HL-60 (cell line): ENCODE data around the gene BMPER.
A peak's percentile ranks its signal among the peaks of the same experiment; 100 is the strongest.

Experiments used
- DNase-seq, 2 experiments: peaks; one replicate each; pipeline ENCODE4 v3.0.0-alpha.2; 2010 to 2020; ENCODE audit warnings: low read depth in 1 of 2, low spot score in 1 of 2
- H3K27ac ChIP-seq: fragments of 250-450 bp; sonication (Bioruptor Pico); replicated peaks from 2 replicates; pipeline ENCODE4 v1.5.1; 2020; ENCODE audit warnings: mild to moderate bottlenecking, moderate library complexity
- H3K27me3 ChIP-seq: fragments of 250-450 bp; sonication (Bioruptor Pico); 2 replicates; pipeline ENCODE4 v1.5.1; 2021; ENCODE audit warnings: mild to moderate bottlenecking, moderate library complexity; ENCODE audit not compliant: insufficient read depth, poor library complexity, severe bottlenecking
- H3K4me3 ChIP-seq: replicated peaks from 2 replicates; pipeline ENCODE4 v1.5.1; 2011; ENCODE audit warnings: mild to moderate bottlenecking, control low read depth, low read length; ENCODE audit not compliant: insufficient read depth
- CTCF ChIP-seq: IDR thresholded peaks from one replicate; pipeline ENCODE4 v1.5.1; 2011; ENCODE audit warnings: low read length, control low read depth, inconsistent platforms; ENCODE audit not compliant: insufficient read depth
- GABPA ChIP-seq: IDR thresholded peaks from 2 replicates; pipeline ENCODE4 v1.6.1; 2012; ENCODE audit warnings: low read depth
- POLR2AphosphoS5 ChIP-seq: IDR thresholded peaks from 2 replicates; pipeline ENCODE4 v1.6.1; 2012; ENCODE audit warnings: low read depth
- SPI1 ChIP-seq: IDR thresholded peaks from 2 replicates; pipeline ENCODE4 v1.6.1; 2012; ENCODE audit warnings: low read depth, mild to moderate bottlenecking, borderline replicate concordance
- long read RNA-seq: library from polyadenylated mRNA; unstranded; transcript quantifications from one replicate; pipeline ENCODE4 v2.0.0, GENCODE V29; 2020
- TF ChIP-seq, protein P1 (sequence below): IDR thresholded peaks from 2 replicates; pipeline ENCODE4 v1.6.1; 2012; ENCODE audit warnings: low read depth; ENCODE audit not compliant: insufficient replicate concordance

BMPER gene
- long read RNA-seq = 0 reads

DNA sequence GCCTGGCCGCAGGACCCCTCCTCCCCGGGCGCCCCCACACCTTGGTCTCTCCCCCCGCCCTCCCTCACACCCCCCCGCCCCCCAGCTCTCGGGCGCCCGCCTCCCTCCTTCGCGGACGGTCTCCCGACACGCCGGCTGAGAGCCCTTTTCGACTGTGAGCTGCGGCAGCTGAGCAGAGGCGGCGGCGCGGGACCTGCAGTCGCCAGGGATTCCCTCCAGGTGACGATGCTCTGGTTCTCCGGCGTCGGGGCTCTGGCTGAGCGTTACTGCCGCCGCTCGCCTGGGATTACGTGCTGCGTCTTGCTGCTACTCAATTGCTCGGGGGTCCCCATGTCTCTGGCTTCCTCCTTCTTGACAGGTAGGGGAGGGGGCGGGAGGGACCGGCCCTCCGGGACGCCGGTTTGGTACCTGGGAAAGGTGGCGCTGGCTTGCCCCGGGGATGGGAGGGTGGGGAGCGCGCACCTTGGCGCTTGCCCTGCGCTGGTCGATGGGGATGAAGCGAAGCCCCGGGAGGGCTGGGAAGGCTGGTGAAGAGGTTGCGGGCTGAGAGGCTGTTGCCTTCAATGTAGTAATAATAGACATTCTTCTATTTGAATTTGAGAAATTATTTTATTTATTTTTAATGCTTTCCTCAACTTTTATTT, at the start of gene BMPER:
TSS of gene BMPER (plus strand) at position 151 of the 644 bp plus-strand sequence. CDS start at position 226, 75 bp downstream.
- no peak for DNase-seq
- Histone ChIP-seq H3K27me3 (peaks cover 53% of the 10 kb centered on the region), H3K27ac (no peak within 1 kb of the TSS), H3K4me3 (peak within 1 kb of the TSS; percentile 17)
- TF ChIP-seq GABPA (no peak), SPI1 (no peak), CTCF (no peak), POLR2AphosphoS5 (no peak)
- TF ChIP-seq, protein P1, sequence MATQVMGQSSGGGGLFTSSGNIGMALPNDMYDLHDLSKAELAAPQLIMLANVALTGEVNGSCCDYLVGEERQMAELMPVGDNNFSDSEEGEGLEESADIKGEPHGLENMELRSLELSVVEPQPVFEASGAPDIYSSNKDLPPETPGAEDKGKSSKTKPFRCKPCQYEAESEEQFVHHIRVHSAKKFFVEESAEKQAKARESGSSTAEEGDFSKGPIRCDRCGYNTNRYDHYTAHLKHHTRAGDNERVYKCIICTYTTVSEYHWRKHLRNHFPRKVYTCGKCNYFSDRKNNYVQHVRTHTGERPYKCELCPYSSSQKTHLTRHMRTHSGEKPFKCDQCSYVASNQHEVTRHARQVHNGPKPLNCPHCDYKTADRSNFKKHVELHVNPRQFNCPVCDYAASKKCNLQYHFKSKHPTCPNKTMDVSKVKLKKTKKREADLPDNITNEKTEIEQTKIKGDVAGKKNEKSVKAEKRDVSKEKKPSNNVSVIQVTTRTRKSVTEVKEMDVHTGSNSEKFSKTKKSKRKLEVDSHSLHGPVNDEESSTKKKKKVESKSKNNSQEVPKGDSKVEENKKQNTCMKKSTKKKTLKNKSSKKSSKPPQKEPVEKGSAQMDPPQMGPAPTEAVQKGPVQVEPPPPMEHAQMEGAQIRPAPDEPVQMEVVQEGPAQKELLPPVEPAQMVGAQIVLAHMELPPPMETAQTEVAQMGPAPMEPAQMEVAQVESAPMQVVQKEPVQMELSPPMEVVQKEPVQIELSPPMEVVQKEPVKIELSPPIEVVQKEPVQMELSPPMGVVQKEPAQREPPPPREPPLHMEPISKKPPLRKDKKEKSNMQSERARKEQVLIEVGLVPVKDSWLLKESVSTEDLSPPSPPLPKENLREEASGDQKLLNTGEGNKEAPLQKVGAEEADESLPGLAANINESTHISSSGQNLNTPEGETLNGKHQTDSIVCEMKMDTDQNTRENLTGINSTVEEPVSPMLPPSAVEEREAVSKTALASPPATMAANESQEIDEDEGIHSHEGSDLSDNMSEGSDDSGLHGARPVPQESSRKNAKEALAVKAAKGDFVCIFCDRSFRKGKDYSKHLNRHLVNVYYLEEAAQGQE = no peak

DNA sequence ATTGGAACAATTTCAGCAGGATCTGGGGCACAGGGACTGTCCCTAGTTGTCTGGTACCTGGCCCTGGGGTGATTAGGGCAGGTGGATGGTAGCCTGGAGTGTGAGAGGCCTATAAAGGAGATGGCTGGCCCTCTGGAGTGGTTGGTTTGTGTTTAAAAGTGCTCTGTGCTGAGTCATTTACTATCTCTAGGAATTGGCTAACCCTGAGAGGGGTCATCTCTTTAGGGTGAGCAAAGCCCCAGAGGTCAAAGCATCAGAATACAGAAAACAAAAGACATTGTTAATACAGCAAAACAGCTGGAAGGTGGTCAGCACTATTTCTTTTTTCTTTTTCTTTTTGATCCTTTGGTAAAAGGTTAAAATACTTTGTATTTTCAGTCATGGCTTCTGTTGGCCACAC, 43.4 kb upstream of the BMPER start:
- DNase-seq = no peak
- Histone ChIP-seq H3K4me3 (no peak overlapping the region), H3K27me3 (no peaks in the 10 kb centered on the region), H3K27ac (no peak overlapping the region)
- TF ChIP-seq POLR2AphosphoS5 = no peak
- TF ChIP-seq, protein P1 = no peak
- no peak for TF ChIP-seq SPI1
- no peak for TF ChIP-seq GABPA

- Histone ChIP-seq H3K27me3 (no peaks in the 10 kb centered on the region), H3K27ac (no peak overlapping the region), H3K4me3 (no peak overlapping the region)
- TF ChIP-seq GABPA (no peak), POLR2AphosphoS5 (no peak)
- no peak for DNase-seq
These were observed 42.2 kb upstream of the BMPER start for GRCh38 chr7:33862946-33863814.

DNA sequence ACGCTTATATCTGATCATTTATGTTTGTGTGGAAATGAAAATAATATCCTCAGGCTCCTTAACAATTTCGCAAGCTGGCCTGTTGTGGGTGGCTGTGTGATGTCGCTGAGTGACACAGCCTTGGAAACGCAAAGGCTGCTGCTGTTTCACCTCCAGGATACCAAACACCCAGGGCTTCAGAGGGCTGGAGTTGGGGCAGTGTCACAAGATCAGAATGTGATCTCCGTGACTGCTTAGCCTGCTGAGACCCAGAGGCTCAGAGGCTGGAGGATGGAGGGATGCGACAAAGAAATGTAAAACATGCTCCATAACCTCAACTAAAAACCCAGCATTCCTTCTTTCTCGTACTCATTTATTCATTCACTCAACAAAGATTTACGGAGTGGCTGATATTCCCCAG, 37.2 kb upstream of the BMPER start:
- Histone ChIP-seq H3K27me3 (no peaks in the 10 kb centered on the region), H3K27ac (no peak overlapping the region), H3K4me3 (no peak overlapping the region)
- TF ChIP-seq SPI1 (no peak), GABPA (no peak), POLR2AphosphoS5 (no peak), CTCF (no peak)
- TF ChIP-seq, protein P1 = no peak
- no peak for DNase-seq
